HG02884 (cell line): ENCODE measurements around the gene PSMD13.

Experiments
- ATAC-seq: cut with Tn5 transposase; IDR thresholded peaks from one replicate; pipeline ENCODE4 v1.9.1; 2021; ENCODE audit warnings: mild to moderate bottlenecking, moderate library complexity; ENCODE audit not compliant: unreplicated experiment

PSMD13 gene

GRCh38 chr11:297586-298405 is 61.0 kb downstream of the PSMD13 start:
- no peak for ATAC-seq

- no peak for ATAC-seq
These were observed 61.8 kb downstream of the PSMD13 start for GRCh38 chr11:298406-299065.

GRCh38 chr11:299081-299891 is 62.5 kb downstream of the PSMD13 start, which contains the start of gene IFITM5:
Gene IFITM5, minus strand, starts transcription at chr11:299526. Its CDS starts 36 bp downstream, at chr11:299490.
- ATAC-seq: no peak

GRCh38 chr11:299951-300735 is 63.4 kb downstream of the PSMD13 start:
- ATAC-seq: no peak
